HepG2 (cell line): ENCODE measurements around the gene RABL6. TPM values are rescaled to one million over a fixed set of nuclear protein-coding genes. Genes with fewer than 3 reads are reported as not detected.

Experiments used
- ATAC-seq: fragments of 200-7000 bp; cut with Tn5 transposase; 3 replicates; pipeline ENCODE4 v1.9.1; 2020; ENCODE audit warnings: mild to moderate bottlenecking, moderate library complexity
- BruUV-seq: library from RNA; stranded (reverse); fragments of 400-500 nt; replicated peaks from 2 replicates; lab custom pipeline; 2021; lab: Mats Ljungman, UMichigan
- CTCF ChIA-PET: fragments of 300-600 bp; formaldehyde crosslinking; extraction: SDS; loops from one replicate; lab custom pipeline; 2021; ENCODE audit warnings: low total read pairs, inconsistent platforms, low intra/inter-chr PET ratio; lab: Yijun Ruan, JAX
- POLR2A ChIA-PET: fragments of 350-600 bp; sonication (Branson Sonifier 250); formaldehyde crosslinking; loops from one replicate; lab custom pipeline; 2020; ENCODE audit warnings: antibody characterized with exemption, inconsistent platforms; lab: Yijun Ruan, JAX
- DNase-seq: peaks from one replicate; pipeline ENCODE4 v3.0.0-alpha.2; 2015; ENCODE audit warnings: low spot score
- FAIRE-seq: peaks from 3 replicates; lab custom pipeline; 2011; peaks lifted over from hg19 to GRCh38; lab: Jason Lieb, UNC
- H2AFZ ChIP-seq: one replicate; pipeline ENCODE4 v1.6.1; 2011; ENCODE audit warnings: low read length, inconsistent platforms
- H3K27ac ChIP-seq: fragments of 300-600 bp; 3 replicates; pipeline ENCODE4 v1.8.0; 2011; ENCODE audit warnings: mixed run types, mild to moderate bottlenecking, mixed read lengths, low read length, inconsistent platforms; ENCODE audit not compliant: insufficient read depth; ENCODE audit errors: extremely low read length
- H3K27me3 ChIP-seq, 2 experiments: fragments of 200-600 bp in 1 of 2; 2 replicates in 1 of 2; 3 replicates in 1 of 2; pipeline versions ENCODE4 v1.6.0 to v1.8.0; 2011; ENCODE audit warnings: low read length in 2 of 2, mild to moderate bottlenecking in 2 of 2, moderate library complexity in 2 of 2, inconsistent platforms in 1 of 2; ENCODE audit not compliant: insufficient read depth in 2 of 2, control insufficient read depth in 1 of 2
- H3K36me3 ChIP-seq, 2 experiments: fragments of 200-600 bp in 1 of 2; replicated peaks in 1 of 2; 2 replicates in 1 of 2; 3 replicates in 1 of 2; pipeline versions ENCODE4 v1.5.1 to v1.8.0; 2011; ENCODE audit warnings: low read length in 2 of 2, inconsistent platforms in 1 of 2; ENCODE audit not compliant: insufficient read depth in 2 of 2, control insufficient read depth in 1 of 2
- H3K4me1 ChIP-seq: 2 replicates; pipeline ENCODE4 v1.5.1; 2012; ENCODE audit warnings: low read length, inconsistent platforms; ENCODE audit not compliant: insufficient read depth
- H3K4me2 ChIP-seq: 2 replicates; pipeline ENCODE4 v1.6.0; 2011; ENCODE audit warnings: low read depth, low read length, inconsistent platforms
- H3K4me3 ChIP-seq, 3 experiments: fragments of 200-600 bp in 1 of 3; sonication (generic), shearing (Covaris generic) in 1 of 3; replicated peaks in 1 of 3; 2 replicates each; pipeline ENCODE4 v1.5.1; 2011 to 2016; ENCODE audit warnings: low read length in 3 of 3, inconsistent platforms in 2 of 3, low read depth in 2 of 3, mild to moderate bottlenecking in 2 of 3, control low read depth in 1 of 3, mixed read lengths in 1 of 3; ENCODE audit not compliant: insufficient read depth in 1 of 3
- H3K79me2 ChIP-seq: one replicate; pipeline ENCODE4 v1.6.1; 2011; ENCODE audit warnings: low read length, inconsistent platforms; ENCODE audit not compliant: insufficient read depth
- H3K9ac ChIP-seq: 2 replicates; pipeline ENCODE4 v1.6.0; 2011; ENCODE audit warnings: mild to moderate bottlenecking, low read depth, low read length, inconsistent platforms; ENCODE audit not compliant: insufficient read depth
- H3K9me3 ChIP-seq: 2 replicates; pipeline ENCODE4 v1.5.1; 2012; ENCODE audit warnings: mild to moderate bottlenecking, low read length
- H4K20me1 ChIP-seq: 2 replicates; pipeline ENCODE4 v1.6.0; 2011; ENCODE audit warnings: inconsistent platforms, mild to moderate bottlenecking, low read length, moderate library complexity; ENCODE audit not compliant: insufficient read depth
- CREB1 ChIP-seq, 2 experiments: fragments of 450-650 bp in 1 of 2; IDR thresholded peaks; 2 replicates each; pipeline ENCODE4 v1.6.1; 2016 to 2017; ENCODE audit warnings: control low read depth in 1 of 2, mild to moderate bottlenecking in 1 of 2, missing compliant biosample characterization in 1 of 2, missing genetic modification characterization in 1 of 2
- CREM ChIP-seq, 2 experiments: sonication (generic) in 1 of 2; formaldehyde crosslinking in 1 of 2; IDR thresholded peaks; 2 replicates each; pipeline versions ENCODE4 v1.4.0 to v1.6.1; 2016 to 2020; ENCODE audit warnings: antibody characterized with exemption in 1 of 2, mild to moderate bottlenecking in 1 of 2, missing genetic modification reagents in 1 of 2
- MTERF4 ChIP-seq: sonication (generic); formaldehyde crosslinking; IDR thresholded peaks from 2 replicates; pipeline ENCODE4 v1.8.0; 2023; ENCODE audit warnings: mild to moderate bottlenecking, missing genetic modification reagents
- POLR2AphosphoS2 ChIP-seq: IDR thresholded peaks from 2 replicates; pipeline ENCODE4 v1.6.1; 2011; ENCODE audit warnings: low read depth, low read length, improper control_type of control experiment
- SIX1 ChIP-seq: sonication (generic); formaldehyde crosslinking; IDR thresholded peaks from 2 replicates; pipeline ENCODE4 v1.4.0; 2020; ENCODE audit warnings: missing genetic modification reagents, borderline replicate concordance
- ZBED4 ChIP-seq: sonication (generic); formaldehyde crosslinking; IDR thresholded peaks from 2 replicates; pipeline ENCODE4 v1.4.0; 2020; ENCODE audit warnings: missing genetic modification reagents, borderline replicate concordance
- ZBTB42 ChIP-seq: sonication (generic); formaldehyde crosslinking; IDR thresholded peaks from 2 replicates; pipeline ENCODE4 v1.5.0; 2020; ENCODE audit warnings: mild to moderate bottlenecking, missing genetic modification reagents
- ZNF282 ChIP-seq: fragments of 450-650 bp; IDR thresholded peaks from 2 replicates; pipeline ENCODE4 v1.6.1; 2018; ENCODE audit not compliant: partially characterized antibody
- ZNF562 ChIP-seq: sonication (generic); formaldehyde crosslinking; IDR thresholded peaks from 2 replicates; pipeline ENCODE4 v1.8.0; 2022; ENCODE audit warnings: missing genetic modification reagents, borderline replicate concordance
- ZNF691 ChIP-seq: sonication (generic); formaldehyde crosslinking; IDR thresholded peaks from 2 replicates; pipeline ENCODE4 v1.4.0; 2020; ENCODE audit warnings: missing genetic modification reagents, low read depth, mild to moderate bottlenecking, borderline replicate concordance
- ZNF724P ChIP-seq: sonication (generic); formaldehyde crosslinking; IDR thresholded peaks from 2 replicates; pipeline ENCODE4 v1.8.0; 2022; ENCODE audit warnings: missing genetic modification reagents, borderline replicate concordance
- whole genome bisulfite sequencing: methylation state at CpG from one replicate; pipeline ENCODE4 v1.1.6; 2017; ENCODE audit warnings: low lambda C conversion rate; 5-methylcytosine and 5-hydroxymethylcytosine counted together
- in situ Hi-C: cut with HindIII; loops from 2 replicates; pipeline ENCODE4 v1.10.0; 2017; ENCODE audit warnings: low pct_unique_long_range_greater_than_20kb; ENCODE audit not compliant: extremely low pct_ligation_motif_present
- intact Hi-C: fragments of 100-400 bp; cut with micrococcal nuclease; formaldehyde crosslinking; loops from one replicate; pipeline ENCODE4 v1.10.0; 2022; ENCODE audit not compliant: unreplicated experiment
- polyA plus RNA-seq, 8 experiments: library from polyadenylated mRNA; depleted of rRNA in 3 of 8; stranded (reverse) in 7 of 8; unstranded in 1 of 8; fragments of >200 nt; fragmentation: Illumina TruSeq in 4 of 8; extraction: Trizol in 4 of 8; gene quantifications; 2 replicates each; pipeline versions ENCODE4 v1.2.1 to v1.2.3, GENCODE V29; 2011 to 2016; ENCODE audit warnings: low read depth in 4 of 8, missing spikeins in 1 of 8, mixed read lengths in 1 of 8; ENCODE audit not compliant: insufficient read depth in 1 of 8
- total RNA-seq, 5 experiments: library from RNA; depleted of rRNA; stranded (reverse); fragments of >200 nt; fragmentation: Illumina TruSeq; extraction: Trizol; gene quantifications; 2 replicates each; pipeline ENCODE4 v1.2.3, GENCODE V29; 2016; ENCODE audit warnings: low read depth in 1 of 5

RABL6 gene
- total and polyA plus RNA-seq, 2 of the 13 experiments (the other 11 are each of a cell fraction or from before 2014, with no cell fraction given) = 81.5 to 125 TPM

GRCh38 chr9:136759436-136760325, 48.1 kb upstream of the RABL6 start (continued):
- TF ChIP-seq ZNF562 = no peak
- TF ChIP-seq ZNF691 (CRISPR knock-in tag) = no peak
- TF ChIP-seq ZNF724P (CRISPR knock-in tag) = no peak
- no peak for TF ChIP-seq SIX1 (CRISPR knock-in tag)
- no peak for TF ChIP-seq POLR2AphosphoS2
- no peak for TF ChIP-seq MTERF4

- Histone ChIP-seq H3K4me3 (no peak overlapping the region), H2AFZ (no peak overlapping the region), H3K27me3 (peaks cover 5 to 24% of the 10 kb centered on the region in 2 experiments; a peak in 3 of 5 replicates), H3K36me3 (no peaks in the 10 kb centered on the region), H3K9me3 (no peaks in the 10 kb centered on the region), H3K9ac (no peak overlapping the region), H3K4me1 (peaks cover 50% of the 10 kb centered on the region), H4K20me1 (no peaks in the 10 kb centered on the region), H3K4me2 (no peak overlapping the region)
- ChIA-PET CTCF (interaction anchor here (1.2 kb wide), 1 partner anchor 24 kb away, joined by 3 read pairs; no protein-coding TSS in a partner anchor), POLR2A (no interaction called here)
- FAIRE-seq (no peak), ATAC-seq (no peak)
- intact Hi-C loops = no loop called here
- BruUV-seq = no TSS peak
- TF ChIP-seq CREM (IDR thresholded peaks at IDR 0.05) = no peak
- TF ChIP-seq CREM (CRISPR knock-in tag; IDR thresholded peaks at IDR 0.05) = no peak
- no peak for TF ChIP-seq ZBTB42
- no peak for TF ChIP-seq ZNF282
- TF ChIP-seq CREB1 (IDR thresholded peaks at IDR 0.05) = 0 out of 2 replicates have a peak, but pooled peaks have one; percentile 27
- no peak for TF ChIP-seq CREB1 (CRISPR knock-in tag; IDR thresholded peaks at IDR 0.05)
- no peak for TF ChIP-seq ZBED4
- TF ChIP-seq, all 625 proteins: peak for 1
- no peak for DNase-seq
- H3K27ac ChIP-seq = no peak overlapping the region
- WGBS = 50% methylated on average over 4 of the region's 25 CpGs
- H3K79me2 ChIP-seq = no peaks in the 10 kb centered on the region
- in situ Hi-C loops = no loop called here
Observed at GRCh38 chr9:136760424-136760823, 47.3 kb upstream of the RABL6 start.
